BJ (cell line): ENCODE measurements around the gene FAM174C. TPM values are rescaled to one million over a fixed set of nuclear protein-coding genes. Genes with fewer than 3 reads are reported as not detected.

Experiments used
- CTCF ChIA-PET: fragments of 350-600 bp; formaldehyde crosslinking; extraction: SDS; loops from one replicate; lab custom pipeline; 2021; ENCODE audit warnings: antibody characterized with exemption, inconsistent platforms; lab: Yijun Ruan, JAX
- POLR2A ChIA-PET: fragments of 300-600 bp; sonication (Branson Sonifier 250); formaldehyde crosslinking; extraction: SDS; loops from one replicate; lab custom pipeline; 2021; ENCODE audit warnings: antibody characterized with exemption; lab: Charles Lee
- DNase-seq: peaks from one replicate; pipeline ENCODE4 v3.0.0-alpha.2; 2011; ENCODE audit warnings: low read depth
- H3K27me3 ChIP-seq: 2 replicates; pipeline ENCODE4 v1.6.0; 2011; ENCODE audit warnings: low read length; ENCODE audit not compliant: control insufficient read depth, insufficient read depth
- H3K36me3 ChIP-seq: 2 replicates; pipeline ENCODE4 v1.5.1; 2011; ENCODE audit warnings: low read length; ENCODE audit not compliant: control insufficient read depth, insufficient read depth
- H3K4me3 ChIP-seq: 2 replicates; pipeline ENCODE4 v1.5.1; 2011; ENCODE audit warnings: low read depth, mild to moderate bottlenecking, control low read depth, low read length
- polyA plus RNA-seq: library from polyadenylated mRNA; depleted of rRNA; stranded (reverse); fragments of >200 nt; gene quantifications from 2 replicates; pipeline ENCODE4 v1.2.3, GENCODE V29; 2011
- TF ChIP-seq, protein P1 (sequence below): IDR thresholded peaks from 2 replicates; pipeline ENCODE4 v1.5.1; 2011; ENCODE audit warnings: low read depth, mild to moderate bottlenecking, control low read depth, inconsistent platforms, low read length, moderate library complexity; ENCODE audit not compliant: insufficient read depth

The FAM174C gene
- polyA plus RNA-seq, 1 experiment = 37.5 TPM

DNA sequence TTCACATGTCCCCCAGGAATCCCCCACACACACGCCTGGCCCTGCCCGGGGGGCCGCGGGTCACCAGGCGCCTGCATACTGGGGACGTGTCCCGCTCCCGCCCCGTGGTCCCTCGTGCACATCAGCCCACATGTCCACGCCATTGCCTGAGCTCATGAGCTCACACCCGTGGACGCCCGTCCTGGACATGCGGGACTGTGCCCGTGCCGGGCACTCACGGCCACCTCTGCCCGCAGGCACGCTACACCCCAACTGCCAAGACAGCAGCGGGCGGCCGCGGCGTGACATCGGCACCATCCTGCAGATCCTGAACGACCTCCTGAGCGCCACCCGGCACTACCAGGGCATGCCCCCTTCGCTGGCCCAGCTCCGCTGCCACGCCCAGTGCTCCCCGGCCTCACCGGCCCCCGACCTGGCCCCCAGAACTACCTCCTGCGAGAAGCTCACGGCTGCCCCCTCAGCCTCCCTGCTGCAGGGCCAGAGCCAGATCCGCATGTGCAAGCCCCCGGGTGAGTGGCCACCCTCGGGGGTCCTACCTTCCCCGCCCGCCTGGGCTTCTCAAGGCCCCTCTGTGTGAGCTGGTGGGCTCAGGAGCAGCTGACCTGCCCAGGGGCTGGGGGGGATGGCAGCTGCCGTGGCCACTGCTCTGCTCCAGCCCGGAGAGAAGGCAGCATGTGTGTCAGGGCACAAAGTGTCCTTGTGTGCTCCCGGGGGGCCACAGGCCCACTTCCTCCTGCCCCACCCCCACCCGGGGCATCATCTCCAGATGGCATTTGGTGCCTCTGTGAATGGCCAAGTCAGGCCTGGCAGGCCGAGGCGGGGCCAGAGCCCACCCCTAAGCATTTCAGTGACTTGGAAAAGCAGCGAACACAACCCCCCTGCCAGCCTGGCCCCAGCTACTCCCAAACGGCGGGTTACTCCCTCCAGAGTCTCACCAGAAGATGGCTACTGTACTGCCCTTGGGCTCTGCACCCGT is 19.9 kb upstream of the FAM174C start:
- TF ChIP-seq, protein P1, sequence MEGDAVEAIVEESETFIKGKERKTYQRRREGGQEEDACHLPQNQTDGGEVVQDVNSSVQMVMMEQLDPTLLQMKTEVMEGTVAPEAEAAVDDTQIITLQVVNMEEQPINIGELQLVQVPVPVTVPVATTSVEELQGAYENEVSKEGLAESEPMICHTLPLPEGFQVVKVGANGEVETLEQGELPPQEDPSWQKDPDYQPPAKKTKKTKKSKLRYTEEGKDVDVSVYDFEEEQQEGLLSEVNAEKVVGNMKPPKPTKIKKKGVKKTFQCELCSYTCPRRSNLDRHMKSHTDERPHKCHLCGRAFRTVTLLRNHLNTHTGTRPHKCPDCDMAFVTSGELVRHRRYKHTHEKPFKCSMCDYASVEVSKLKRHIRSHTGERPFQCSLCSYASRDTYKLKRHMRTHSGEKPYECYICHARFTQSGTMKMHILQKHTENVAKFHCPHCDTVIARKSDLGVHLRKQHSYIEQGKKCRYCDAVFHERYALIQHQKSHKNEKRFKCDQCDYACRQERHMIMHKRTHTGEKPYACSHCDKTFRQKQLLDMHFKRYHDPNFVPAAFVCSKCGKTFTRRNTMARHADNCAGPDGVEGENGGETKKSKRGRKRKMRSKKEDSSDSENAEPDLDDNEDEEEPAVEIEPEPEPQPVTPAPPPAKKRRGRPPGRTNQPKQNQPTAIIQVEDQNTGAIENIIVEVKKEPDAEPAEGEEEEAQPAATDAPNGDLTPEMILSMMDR = no peak
- no peak overlapping the region for H3K4me3 ChIP-seq
- H3K27me3 ChIP-seq = no peaks in the 10 kb centered on the region
- POLR2A ChIA-PET = interaction anchor here (1.0 kb wide), 1 partner anchor 13 kb away, joined by 3 read pairs; no protein-coding TSS in a partner anchor
- CTCF ChIA-PET = interaction anchor here (2.5 to 6.2 kb wide), 2 partner anchors 11 to 12 kb away, joined by 19 to 104 read pairs; partner anchors contain the start of gene CIRBP
- peaks cover 56% of the 10 kb centered on the region for H3K36me3 ChIP-seq
- no peak for DNase-seq

DNA sequence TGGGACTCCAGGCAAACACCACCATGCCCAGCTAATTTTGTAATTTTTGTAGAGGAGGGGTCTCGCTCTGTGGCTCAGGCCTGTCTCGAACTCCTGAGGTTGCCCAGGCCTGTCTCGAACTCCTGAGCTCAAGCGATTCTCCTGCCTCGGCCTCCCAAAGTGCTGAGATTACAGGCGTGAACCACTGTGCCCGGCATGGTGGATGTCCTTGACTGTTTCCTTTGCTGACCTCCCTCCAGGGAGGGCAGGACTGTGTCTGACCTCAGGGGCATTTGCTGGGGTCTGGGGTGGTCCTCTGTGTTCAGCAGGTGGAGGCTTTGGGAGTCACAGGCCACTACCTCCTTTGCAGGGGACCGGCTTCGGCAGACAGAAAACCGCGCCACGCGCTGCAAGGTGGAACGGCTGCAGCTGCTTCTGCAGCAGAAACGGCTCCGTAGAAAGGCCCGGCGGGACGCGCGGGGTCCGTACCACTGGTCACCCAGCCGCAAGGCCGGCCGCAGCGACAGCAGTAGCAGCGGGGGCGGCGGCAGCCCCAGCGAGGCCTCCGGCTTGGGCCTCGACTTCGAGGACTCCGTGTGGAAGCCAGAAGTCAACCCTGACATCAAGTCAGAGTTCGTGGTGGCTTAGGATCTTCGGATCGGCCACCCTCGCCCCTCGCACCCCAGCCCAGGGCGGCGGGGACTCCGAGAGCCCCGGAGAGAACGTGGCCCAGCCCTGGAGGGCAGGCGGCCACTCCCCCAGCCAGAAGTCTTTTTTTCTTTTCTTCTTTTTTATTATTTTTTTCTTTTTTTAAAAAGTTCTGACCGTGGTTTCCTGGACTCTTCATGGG is 18.5 kb upstream of the FAM174C start:
- H3K27me3 ChIP-seq = no peaks in the 10 kb centered on the region
- H3K36me3 ChIP-seq = peaks cover 46% of the 10 kb centered on the region
- DNase-seq = no peak
- no peak overlapping the region for H3K4me3 ChIP-seq
- TF ChIP-seq, protein P1 = no peak
- POLR2A ChIA-PET = interaction anchor here (0.7 to 1.3 kb wide), 2 partner anchors 12 to 397 kb away, joined by 3 to 7 read pairs; no protein-coding TSS in a partner anchor
- CTCF ChIA-PET = interaction anchor here (2.5 to 12.8 kb wide), 3 partner anchors 10 to 13 kb away, joined by 19 to 437 read pairs (median 104); partner anchors contain the start of genes ATP5F1D and CIRBP

DNA sequence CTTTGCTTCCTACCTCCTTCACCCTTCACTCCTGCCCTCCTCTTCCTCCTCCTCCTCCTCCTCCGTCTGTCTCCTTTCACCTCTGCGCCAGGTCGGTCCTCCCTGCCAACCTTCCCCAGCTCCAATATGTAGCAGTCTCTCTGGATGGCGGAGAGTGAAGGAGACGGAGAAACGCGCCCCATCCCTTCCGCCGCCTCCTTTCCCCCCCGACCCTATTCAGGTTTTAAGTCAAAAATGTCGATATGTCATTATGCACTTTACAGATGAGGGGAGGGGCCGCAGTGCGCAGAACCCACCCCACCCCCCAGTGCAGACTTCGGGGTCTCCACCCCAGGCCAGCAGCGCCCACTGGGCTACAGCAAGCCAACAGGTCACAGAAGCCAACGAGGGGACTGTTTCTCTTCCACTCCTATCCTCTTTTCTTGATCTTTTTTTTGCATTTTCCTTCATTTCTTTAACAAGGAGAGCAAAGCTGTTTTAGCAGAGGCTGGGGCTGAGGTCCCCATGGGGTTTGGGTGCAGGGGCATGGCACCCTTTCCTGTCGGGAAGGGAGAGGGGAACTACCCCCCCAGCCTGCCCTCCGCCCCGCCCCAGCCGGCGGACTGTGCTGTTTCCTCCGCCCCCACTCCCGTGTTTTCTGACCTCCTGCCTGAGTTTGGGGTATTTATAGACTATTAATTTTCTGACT is 17.7 kb upstream of the FAM174C start:
- DNase-seq = no peak
- TF ChIP-seq, protein P1 = no peak
- Histone ChIP-seq H3K4me3 (no peak overlapping the region), H3K36me3 (peaks cover 44% of the 10 kb centered on the region), H3K27me3 (no peaks in the 10 kb centered on the region)
- CTCF ChIA-PET = interaction anchor here (12.8 kb wide), 1 partner anchor 14 kb away, joined by 437 read pairs; the partner anchor contains the start of gene ATP5F1D
- POLR2A ChIA-PET = interaction anchor here (0.7 to 1.3 kb wide), 2 partner anchors 9 to 11 kb away, joined by 3 to 6 read pairs; no protein-coding TSS in a partner anchor

DNA sequence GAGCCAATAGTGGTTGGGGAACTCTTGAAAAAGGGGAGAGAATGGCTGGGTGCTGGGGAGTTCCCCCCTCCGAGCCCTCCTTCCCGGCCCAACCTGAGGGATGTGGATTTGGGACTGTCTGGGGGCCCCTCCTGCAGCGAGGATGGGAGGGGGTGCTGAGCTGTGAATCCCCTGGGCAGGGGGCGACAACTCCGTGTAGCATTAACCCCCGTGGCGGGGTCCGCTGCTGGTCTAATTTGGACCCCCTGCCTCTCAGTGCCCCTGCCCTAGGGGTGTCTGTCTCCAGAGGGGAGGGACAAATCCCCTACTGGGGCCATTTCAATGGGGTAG is 17.2 kb upstream of the FAM174C start:
- peaks cover 44% of the 10 kb centered on the region for H3K36me3 ChIP-seq
- ChIA-PET CTCF (interaction anchor here (12.8 kb wide), 1 partner anchor 14 kb away, joined by 437 read pairs; the partner anchor contains the start of gene ATP5F1D), POLR2A (interaction anchor here (0.7 kb wide), 1 partner anchor 9 kb away, joined by 6 read pairs; no protein-coding TSS in a partner anchor)
- DNase-seq = no peak
- no peaks in the 10 kb centered on the region for H3K27me3 ChIP-seq
- TF ChIP-seq, protein P1 = no peak
- no peak overlapping the region for H3K4me3 ChIP-seq
